Lower leg skin (tissue), 4 donors: ENCODE results near the gene TTYH2. TPM values are rescaled to one million over a fixed set of nuclear protein-coding genes. Genes with fewer than 3 reads are reported as not detected.

Experiments
- DNase-seq, 2 donors: peaks; one replicate each; pipeline ENCODE4 v3.0.0-alpha.2; 2019; ENCODE audit warnings: low spot score in 2 of 2
- H3K4me3 ChIP-seq: fragments of 200-600 bp; sonication (generic); 2 replicates; pipeline ENCODE4 v1.5.1; 2017; ENCODE audit warnings: mild to moderate bottlenecking, low read depth; ENCODE audit not compliant: poor library complexity, severe bottlenecking
- CTCF ChIP-seq, 3 donors: fragments of 450-650 bp; IDR thresholded peaks; one replicate each; pipeline ENCODE4 v1.5.1; 2016; ENCODE audit warnings: antibody characterized with exemption in 3 of 3, mild to moderate bottlenecking in 3 of 3, moderate library complexity in 2 of 3
- POLR2A ChIP-seq, 2 donors: fragments of 450-650 bp; IDR thresholded peaks; one replicate each; pipeline ENCODE4 v1.6.1; 2016 to 2017; ENCODE audit warnings: antibody characterized with exemption in 2 of 2, mild to moderate bottlenecking in 1 of 2, moderate library complexity in 1 of 2
- WGBS, 2 donors: methylation state at CpG; one replicate each; pipeline ENCODE4 v1.1.5; 2018; 5-methylcytosine and 5-hydroxymethylcytosine counted together
- intact Hi-C: fragments of 100-400 bp; cut with DNase I; formaldehyde crosslinking; loops from one replicate; pipeline ENCODE4 v1.15.0; 2023; ENCODE audit warnings: low total_unique reads
- total RNA-seq, 4 donors: library from RNA; depleted of rRNA; stranded (reverse); fragments of >200 nt; gene quantifications; one replicate each; pipeline ENCODE4 v1.1.0, GENCODE V29; 2016

The TTYH2 gene
- total RNA-seq, 4 donors from 2014 or later, result 4.3 to 12.7 (median 8.6) TPM

GRCh38 chr17:74223901-74224300 is 10.5 kb downstream of the TTYH2 start:
- no peak overlapping the region for H3K4me3 ChIP-seq
- intact Hi-C loops, result no loop called here
- no peak for DNase-seq
- WGBS, 2 donors, result 91 to 94% methylated on average over 14 of the region's 14 CpGs
- TF ChIP-seq CTCF (IDR thresholded peaks at IDR 0.05) (no peak), POLR2A (IDR thresholded peaks at IDR 0.05) (no peak)

- H3K4me3 ChIP-seq, result no peak overlapping the region
- DNase-seq, result no peak
- 94% methylated on average over 20 of the region's 20 CpGs for WGBS, 2 donors
- no peak for TF ChIP-seq CTCF (IDR thresholded peaks at IDR 0.05)
- no peak for TF ChIP-seq POLR2A (IDR thresholded peaks at IDR 0.05)
- intact Hi-C loops, result no loop called here
Measured at GRCh38 chr17:74224959-74225725, 11.8 kb downstream of the TTYH2 start.

GRCh38 chr17:74226252-74226651 is 12.9 kb downstream of the TTYH2 start:
- intact Hi-C loops, result no loop called here
- TF ChIP-seq CTCF (IDR thresholded peaks at IDR 0.05) (no peak), POLR2A (IDR thresholded peaks at IDR 0.05) (no peak)
- 79 to 81% methylated on average over 6 of the region's 6 CpGs for WGBS, 2 donors
- DNase-seq, result no peak
- no peak overlapping the region for H3K4me3 ChIP-seq

- WGBS, 2 donors, result 81 to 87% methylated on average over 10 of the region's 10 CpGs
- intact Hi-C loops, result no loop called here
- TF ChIP-seq CTCF (IDR thresholded peaks at IDR 0.05) (no peak), POLR2A (IDR thresholded peaks at IDR 0.05) (no peak)
Measured at GRCh38 chr17:74227271-74228080, 14.1 kb downstream of the TTYH2 start.

GRCh38 chr17:74228306-74228978 is 15.1 kb downstream of the TTYH2 start:
- no peak for TF ChIP-seq POLR2A (IDR thresholded peaks at IDR 0.05)
- TF ChIP-seq CTCF (IDR thresholded peaks at IDR 0.05), result no peak
- WGBS, 2 donors, result 85 to 87% methylated on average over 5 of the region's 5 CpGs
- H3K4me3 ChIP-seq, result no peak overlapping the region
- intact Hi-C loops, result no loop called here
- DNase-seq, result no peak

More at GRCh38 chr17:74227271-74228080, 14.1 kb downstream of the TTYH2 start:
- H3K4me3 ChIP-seq, result no peak overlapping the region
- no peak for DNase-seq
